Neutrophil (primary cell): ENCODE results near the gene MICAL3.
"Not testable (repeated sequence)": the region's sequence is repeated elsewhere in the genome, so short reads cannot be mapped to it uniquely, and the experiment has no call there.

Experiments
- H3K27ac ChIP-seq: fragments of 200-600 bp; sonication (generic); 2 replicates; pipeline ENCODE4 v1.5.1; 2016; ENCODE audit warnings: mild to moderate bottlenecking, moderate library complexity
- H3K27me3 ChIP-seq: fragments of 200-600 bp; sonication (generic); 2 replicates; pipeline ENCODE4 v1.6.0; 2016; ENCODE audit warnings: mild to moderate bottlenecking
- H3K36me3 ChIP-seq: fragments of 200-600 bp; sonication (generic); 2 replicates; pipeline ENCODE4 v1.5.1; 2017
- H3K4me1 ChIP-seq, 2 experiments: fragments of 200-600 bp in 1 of 2; sonication (generic) in 1 of 2; 1 replicate in 1 of 2; 2 replicates in 1 of 2; pipeline versions ENCODE4 v1.5.1 to v1.6.1; 2013 to 2016; ENCODE audit warnings: low read depth in 1 of 2, low read length in 1 of 2, mild to moderate bottlenecking in 1 of 2, moderate library complexity in 1 of 2; ENCODE audit not compliant: control insufficient read depth in 1 of 2, insufficient read depth in 1 of 2
- H3K4me3 ChIP-seq, 2 experiments: fragments of 200-600 bp in 1 of 2; sonication (generic) in 1 of 2; 1 replicate in 1 of 2; 2 replicates in 1 of 2; pipeline ENCODE4 v1.5.1; 2013 to 2016; ENCODE audit warnings: low read depth in 1 of 2, low read length in 1 of 2, mild to moderate bottlenecking in 1 of 2, moderate library complexity in 1 of 2
- H3K9me3 ChIP-seq: fragments of 200-600 bp; sonication (generic); 2 replicates; pipeline ENCODE4 v1.5.1; 2016
- CTCF ChIP-seq: fragments of 200-600 bp; sonication (generic); IDR thresholded peaks from 2 replicates; pipeline ENCODE4 v1.5.1; 2016; ENCODE audit warnings: antibody characterized with exemption

MICAL3 gene

GRCh38 chr22:17939011-17939410, 85.3 kb downstream of the MICAL3 start:
- Histone ChIP-seq H3K27ac (no peak overlapping the region), H3K4me3 (no peak overlapping the region), H3K27me3 (no peaks in the 10 kb centered on the region), H3K9me3 (no peaks in the 10 kb centered on the region), H3K36me3 (no peaks in the 10 kb centered on the region), H3K4me1 (no peaks in the 10 kb centered on the region)
- no peak for TF ChIP-seq CTCF

DNA sequence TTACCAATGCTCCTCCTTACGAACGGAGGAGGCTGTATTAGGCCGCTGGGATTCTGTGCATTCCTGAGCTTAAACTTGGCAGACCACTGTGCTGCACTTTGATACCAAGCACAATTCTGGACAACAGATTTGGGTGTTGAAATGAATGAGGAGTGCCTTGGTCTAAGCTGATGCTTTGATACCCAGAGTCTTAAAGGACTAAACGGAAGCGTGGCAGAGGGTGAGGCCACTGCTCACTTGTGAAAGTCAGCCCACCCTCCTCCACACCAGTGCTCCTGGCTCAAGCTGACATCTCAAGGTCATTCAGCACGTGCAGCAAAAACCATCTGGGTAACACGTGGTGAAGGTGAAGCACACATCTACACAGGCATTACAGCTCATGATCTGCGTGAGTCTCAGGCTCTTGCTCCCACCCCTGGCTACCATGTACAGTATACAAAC, 85.9 kb downstream of the MICAL3 start:
- no peaks in the 10 kb centered on the region for H3K4me1 ChIP-seq
- no peaks in the 10 kb centered on the region for H3K27me3 ChIP-seq
- no peaks in the 10 kb centered on the region for H3K36me3 ChIP-seq
- H3K27ac ChIP-seq = no peak overlapping the region
- no peak overlapping the region for H3K4me3 ChIP-seq
- no peaks in the 10 kb centered on the region for H3K9me3 ChIP-seq
- no peak for TF ChIP-seq CTCF

DNA sequence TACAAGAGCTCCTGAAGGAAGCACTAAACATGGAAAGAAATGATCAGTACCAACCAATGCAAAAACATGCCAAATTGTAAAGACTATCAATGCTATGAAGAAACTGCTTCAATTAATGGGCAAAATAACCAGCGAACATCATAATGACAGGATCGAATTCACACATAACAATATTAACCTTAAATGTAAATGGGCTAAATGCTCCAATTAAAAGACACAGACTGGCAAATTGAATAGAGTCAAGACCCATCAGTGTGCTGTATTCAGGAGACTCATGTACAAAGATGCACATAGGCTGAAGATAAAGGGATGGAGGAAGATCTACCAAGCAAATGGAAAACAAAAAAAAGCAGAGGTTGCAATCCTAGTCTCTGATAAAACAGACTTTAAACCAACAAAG, 91.9 kb downstream of the MICAL3 start:
- H3K27me3 ChIP-seq, H3K4me3 ChIP-seq, H3K4me1 ChIP-seq, H3K36me3 ChIP-seq, H3K27ac ChIP-seq, H3K9me3 ChIP-seq: not testable (repeated sequence)

DNA sequence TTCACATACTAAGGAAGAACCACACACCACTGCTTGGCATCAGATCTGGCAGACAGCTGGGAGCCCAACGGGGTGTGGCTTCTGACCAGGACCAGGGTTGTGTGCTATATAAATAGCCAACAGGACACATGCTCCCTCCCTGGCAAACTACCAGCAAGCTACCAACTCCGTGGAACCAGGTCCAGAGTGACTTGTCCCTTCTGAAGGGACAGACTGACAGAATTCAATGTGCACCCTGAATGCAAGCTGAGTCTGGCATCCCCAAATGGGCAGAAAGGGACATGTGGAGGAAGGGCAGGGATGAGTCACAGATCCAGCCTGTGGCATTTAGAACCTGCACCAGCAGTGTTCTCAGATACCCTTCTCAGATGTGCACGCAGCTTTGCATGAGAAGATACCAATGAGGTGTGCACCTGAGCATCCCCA, 92.9 kb downstream of the MICAL3 start:
- H3K9me3 ChIP-seq = no peaks in the 10 kb centered on the region
- no peak for TF ChIP-seq CTCF
- H3K27ac ChIP-seq = no peak overlapping the region
- H3K4me1 ChIP-seq = no peaks in the 10 kb centered on the region
- no peaks in the 10 kb centered on the region for H3K36me3 ChIP-seq
- no peak overlapping the region for H3K4me3 ChIP-seq
- H3K27me3 ChIP-seq = no peaks in the 10 kb centered on the region

- H3K27me3 ChIP-seq = no peaks in the 10 kb centered on the region
- TF ChIP-seq CTCF = no peak
Measured at GRCh38 chr22:17930455-17931313, 93.7 kb downstream of the MICAL3 start.

DNA sequence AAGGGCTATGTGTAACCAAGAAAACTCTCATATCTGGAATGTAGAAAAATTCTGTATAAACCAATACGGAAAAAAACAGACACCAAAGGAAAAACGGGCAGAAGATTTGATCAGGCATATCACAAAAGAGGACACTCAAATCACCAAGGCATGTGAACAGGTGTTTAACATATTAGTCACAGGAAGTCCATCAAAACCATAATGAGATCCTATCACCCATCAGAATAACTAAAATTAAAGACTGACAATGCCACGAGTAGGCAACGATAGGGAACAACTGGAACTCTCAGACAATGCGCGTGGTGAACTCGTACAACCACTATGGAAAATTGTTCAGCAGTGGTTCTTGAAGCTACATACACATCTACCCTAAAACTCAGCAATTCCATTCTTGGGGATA, 94.5 kb downstream of the MICAL3 start:
- H3K36me3 ChIP-seq = no peaks in the 10 kb centered on the region
- H3K27me3 ChIP-seq = no peaks in the 10 kb centered on the region
- H3K4me1 ChIP-seq = peaks cover 0 to under 1% of the 10 kb centered on the region in 2 experiments
- no peak for TF ChIP-seq CTCF
- H3K4me3 ChIP-seq = no peak overlapping the region
- no peaks in the 10 kb centered on the region for H3K9me3 ChIP-seq
- no peak overlapping the region for H3K27ac ChIP-seq

More at GRCh38 chr22:17930455-17931313, 93.7 kb downstream of the MICAL3 start:
- no peak overlapping the region for H3K27ac ChIP-seq
- H3K9me3 ChIP-seq = no peaks in the 10 kb centered on the region
- H3K36me3 ChIP-seq = no peaks in the 10 kb centered on the region
- no peaks in the 10 kb centered on the region for H3K4me1 ChIP-seq
- no peak overlapping the region for H3K4me3 ChIP-seq
